DMS79 treated with DMSO at 0.1 percent for 48 hours (cell line): ENCODE measurements around the gene MYO1E.
A peak's percentile ranks its signal among the peaks of the same experiment; 100 is the strongest.
"Not testable (repeated sequence)": the region's sequence is repeated elsewhere in the genome, so short reads cannot be mapped to it uniquely, and the experiment has no call there.

Source experiments
- DNase-seq: peaks from one replicate; lab custom pipeline; 2025; lab: John Stamatoyannopoulos, UW

MYO1E gene

GRCh38 chr15:59127255-59127654 lies 245.4 kb downstream of the MYO1E start:
- not testable (repeated sequence) for DNase-seq

DNA sequence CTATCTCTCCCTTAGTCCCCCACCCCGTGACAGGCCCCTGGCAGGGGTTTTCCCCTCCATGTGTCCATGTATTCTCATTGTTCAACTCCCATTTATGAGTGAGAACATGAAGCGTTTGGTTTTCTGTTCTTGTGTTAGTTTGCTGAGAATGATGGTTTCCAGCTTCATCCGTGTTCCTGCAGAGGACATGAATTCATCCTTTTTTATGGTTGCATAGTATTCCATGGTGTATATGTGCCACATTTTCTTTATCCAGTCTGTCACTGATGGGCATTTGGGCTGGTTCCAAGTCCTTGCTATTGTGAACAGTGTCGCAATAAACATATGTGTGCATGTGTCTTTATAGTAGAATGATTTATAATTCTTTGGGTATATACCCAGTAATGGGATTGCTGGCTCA lies 247.0 kb downstream of the MYO1E start:
- not testable (repeated sequence) for DNase-seq

- peak; percentile 57 for DNase-seq
These were observed 248.4 kb downstream of the MYO1E start for GRCh38 chr15:59124261-59124660.

DNA sequence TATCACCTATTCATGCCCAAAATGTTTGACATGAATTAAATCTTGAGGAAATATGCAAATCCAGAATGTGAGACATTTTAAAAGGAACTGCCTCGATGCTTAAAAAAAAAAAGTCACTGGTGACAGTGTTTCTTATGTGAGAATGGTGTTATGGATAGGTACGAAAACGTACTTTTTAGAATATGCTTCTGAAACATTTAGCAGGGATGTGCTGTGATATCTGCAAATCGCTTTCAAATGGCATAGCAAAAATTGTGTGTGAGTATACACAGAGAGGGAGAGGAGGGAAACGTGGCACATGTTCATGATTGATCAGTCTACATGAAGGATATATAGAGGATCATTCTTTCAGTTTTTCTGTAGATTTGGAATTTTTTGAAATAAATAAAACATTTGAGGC lies 251.7 kb downstream of the MYO1E start:
- DNase-seq, result no peak

DNA sequence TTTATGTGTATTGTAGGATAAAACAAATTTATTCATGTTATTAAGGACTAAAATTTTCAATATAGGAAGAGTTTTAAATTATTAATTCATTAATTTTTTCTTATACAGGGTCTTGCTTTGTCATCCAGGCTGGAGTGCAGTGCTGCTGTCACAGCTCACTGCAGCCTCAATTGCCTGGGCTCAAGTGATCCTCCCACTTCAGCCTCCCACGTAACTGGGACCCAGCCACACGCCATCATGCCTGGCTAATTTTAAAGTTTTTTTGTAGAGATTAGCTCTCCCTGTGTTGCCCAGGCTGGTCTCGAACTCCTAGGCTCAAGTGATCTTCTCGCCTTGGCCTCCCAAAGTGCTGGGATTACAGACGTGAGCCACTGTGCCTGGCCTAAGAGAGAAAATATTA lies 253.0 kb downstream of the MYO1E start:
- DNase-seq, result peak; percentile 40

GRCh38 chr15:59116771-59117170 lies 255.9 kb downstream of the MYO1E start:
- no peak for DNase-seq

DNA sequence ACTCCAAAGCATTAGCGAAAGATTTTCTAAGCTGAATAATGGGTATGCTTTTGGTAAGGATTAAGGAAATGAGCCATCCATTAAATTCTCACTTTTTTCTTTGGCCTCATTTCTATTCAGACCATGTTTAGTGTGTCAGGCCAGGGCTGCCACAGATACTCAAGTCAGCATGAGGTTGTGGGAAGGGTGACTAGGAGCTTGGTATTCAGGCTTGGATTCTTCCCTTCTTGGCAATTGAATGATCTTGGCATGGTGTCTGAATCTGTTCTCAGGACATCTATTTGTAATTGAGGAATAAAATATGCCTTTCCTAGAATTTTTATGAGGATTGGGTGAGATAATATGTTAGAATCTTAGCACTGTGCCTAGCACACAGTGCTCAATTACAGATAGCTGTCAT lies 256.5 kb downstream of the MYO1E start:
- no peak for DNase-seq

DNA sequence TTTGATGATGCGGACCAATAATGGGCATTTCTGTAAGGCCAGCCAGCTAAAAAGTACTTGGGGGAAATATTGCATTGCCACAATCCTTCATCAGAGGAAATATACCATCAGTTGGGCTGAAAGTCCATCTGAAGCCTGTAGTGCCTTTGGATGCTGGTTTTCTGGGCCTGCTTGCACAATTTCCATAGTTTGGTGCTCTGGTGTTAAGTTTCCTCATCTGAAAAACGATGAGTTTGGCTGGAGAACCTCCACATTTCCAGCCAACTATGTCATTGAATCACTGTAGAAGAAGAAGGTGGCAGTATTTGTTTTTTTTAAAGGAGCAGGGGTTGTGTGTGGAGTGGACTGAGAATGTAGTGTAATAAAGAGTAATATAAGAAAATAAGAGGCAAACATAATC lies 257.6 kb downstream of the MYO1E start:
- no peak for DNase-seq

- DNase-seq, result no peak
These were observed 261.4 kb downstream of the MYO1E start for GRCh38 chr15:59111251-59111650.

DNA sequence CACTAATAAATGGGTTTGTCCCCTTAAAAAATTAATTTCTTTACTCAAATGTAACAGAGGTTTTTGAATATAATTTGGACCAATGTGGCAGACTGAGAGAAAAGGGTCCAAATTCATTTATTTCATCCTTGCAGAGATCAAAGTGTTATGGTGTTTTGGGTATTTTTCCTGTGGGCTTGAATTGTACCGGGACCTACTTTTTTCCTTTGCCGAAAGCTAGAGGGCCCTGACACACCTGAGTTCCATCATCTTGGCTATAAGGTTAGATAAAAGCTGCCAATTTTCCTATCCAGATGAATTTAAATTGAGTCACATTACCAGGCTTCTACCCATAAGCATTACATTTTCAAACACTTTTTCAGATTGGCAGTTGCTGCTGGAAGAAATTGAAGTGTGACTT lies 266.8 kb downstream of the MYO1E start:
- DNase-seq, result peak; percentile 18

DNA sequence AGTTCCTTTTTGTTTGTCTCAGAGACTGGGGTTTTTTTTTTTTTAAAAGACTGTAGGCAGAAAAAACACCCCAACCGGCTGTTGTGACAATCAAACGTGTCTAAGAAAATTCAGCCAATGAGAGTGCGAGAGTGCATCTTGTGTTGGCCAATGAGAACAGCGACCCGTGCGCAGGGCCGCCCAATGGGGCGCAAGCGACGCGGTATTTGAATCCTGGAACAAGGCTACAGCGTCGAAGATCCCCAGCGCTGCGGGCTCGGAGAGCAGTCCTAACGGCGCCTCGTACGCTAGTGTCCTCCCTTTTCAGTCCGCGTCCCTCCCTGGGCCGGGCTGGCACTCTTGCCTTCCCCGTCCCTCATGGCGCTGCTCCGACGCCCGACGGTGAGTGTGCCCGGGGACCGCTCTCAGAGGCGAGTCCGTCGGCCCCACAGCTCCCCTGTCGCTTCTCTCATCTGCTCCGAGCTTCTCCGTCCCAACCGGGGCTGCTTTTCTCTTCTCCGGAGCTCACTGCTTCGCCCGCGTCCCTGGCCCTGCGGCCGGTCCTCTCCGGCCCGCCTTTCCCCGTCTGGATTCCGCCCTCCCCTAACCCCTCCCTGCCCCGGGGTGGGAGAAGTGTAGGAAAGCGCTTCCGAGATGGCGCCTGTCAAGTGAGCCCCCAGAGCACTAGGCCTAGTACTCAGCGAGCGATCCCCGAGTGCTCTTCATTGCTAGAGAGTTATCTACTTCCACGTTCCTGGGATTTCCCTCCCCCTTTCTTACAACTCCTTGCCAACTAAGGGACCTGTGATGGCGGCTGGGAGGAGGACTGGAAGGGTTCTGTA lies 267.5 kb downstream of the MYO1E start, which contains the start of gene CCNB2:
Gene CCNB2, plus strand, starts transcription at position 235 of the 821 bp plus-strand sequence. Its CDS starts 123 bp downstream, at position 358.
- peak; percentile 65 for DNase-seq

GRCh38 chr15:59104602-59104911 lies 268.1 kb downstream of the MYO1E start:
- DNase-seq, result no peak

DNA sequence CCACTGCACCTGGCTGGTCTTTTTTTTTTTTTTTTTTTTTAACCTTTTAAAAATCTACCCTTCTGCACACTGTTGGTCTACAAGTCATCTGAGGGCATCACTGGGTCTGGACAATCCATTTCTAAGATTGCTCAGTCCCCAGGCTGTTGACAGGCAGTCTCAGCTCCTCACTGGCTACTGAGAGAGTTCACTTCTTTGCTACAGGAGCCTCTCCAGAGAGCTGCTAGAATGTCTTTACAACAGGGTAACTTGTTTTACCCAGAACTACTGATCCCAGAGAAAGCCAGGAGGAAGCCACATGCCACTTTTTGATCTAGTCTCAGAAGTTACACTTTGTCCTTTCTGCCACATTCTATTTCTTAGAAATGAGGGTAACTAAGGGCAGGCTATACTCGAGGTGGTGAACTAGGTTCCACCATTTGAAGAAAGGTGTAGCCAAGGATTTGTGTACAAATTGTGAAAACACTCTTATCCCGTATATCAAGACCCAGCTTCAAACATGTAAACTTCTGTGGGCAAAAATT lies 273.4 kb downstream of the MYO1E start:
- no peak for DNase-seq

DNA sequence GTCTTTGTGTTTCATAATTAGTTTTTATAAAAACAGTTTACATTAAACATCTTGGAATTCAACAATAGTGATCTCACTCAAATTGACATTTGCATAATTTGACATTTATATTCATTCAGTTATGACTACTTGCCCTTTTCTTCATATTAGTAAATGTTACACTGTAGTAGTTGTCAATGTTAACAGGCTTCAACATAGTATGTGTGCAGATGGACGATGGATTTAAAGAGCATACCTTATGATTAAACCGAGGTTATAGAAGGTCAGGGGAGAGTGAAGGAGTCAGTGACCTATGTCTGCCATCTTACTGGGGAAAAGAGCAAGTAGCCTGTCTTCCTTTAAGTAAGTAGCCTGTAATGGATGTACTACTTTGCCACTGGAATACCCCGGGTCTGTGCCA lies 276.2 kb downstream of the MYO1E start:
- DNase-seq, result no peak

GRCh38 chr15:59094077-59094476 lies 278.6 kb downstream of the MYO1E start:
- DNase-seq, result no peak

DNA sequence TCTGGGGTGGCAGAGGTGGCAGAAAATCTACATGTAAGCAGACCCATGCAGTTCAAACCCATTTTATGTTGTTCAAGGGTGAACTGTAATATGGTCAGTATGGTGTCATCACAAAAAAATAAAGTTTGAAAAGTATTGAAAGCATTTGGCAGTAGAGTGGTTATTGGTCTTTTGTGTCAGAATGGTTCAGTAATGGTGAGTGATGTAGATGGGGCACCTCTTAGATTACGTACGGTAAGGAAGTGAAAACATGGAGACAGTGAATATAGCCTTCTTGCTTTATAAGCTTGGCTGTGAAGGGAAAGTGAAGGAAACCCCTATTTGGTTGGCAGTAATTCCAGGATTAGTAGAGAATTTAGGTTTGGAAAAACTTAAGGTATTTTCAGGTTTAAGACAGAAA lies 284.9 kb downstream of the MYO1E start:
- DNase-seq, result no peak
